Measurements from ENCODE around the gene PRR12.

PRR12 gene

GRCh38 chr19:49590071-49590970 is 661 bp upstream of the PRR12 start:
- ATAC-seq (replicated peaks) (peak; percentile 77), DNase-seq (peak; percentile 91 to 94 (median 94))
- Mint-ChIP-seq H3K4me3 (peak overlapping the region; percentile 79 to 89), H3K4me1 (ENCODE audit: low read depth in 2 of 2) (peaks cover 34 to 36% of the 10 kb centered on the region in 2 donors), H3K36me3 (ENCODE audit: insufficient read depth) (peaks cover 33% of the 10 kb centered on the region), H3K27ac (peak overlapping the region; percentile 2 to 87), H3K27me3 (no peaks in the 10 kb centered on the region), H3K9me3 (no peaks in the 10 kb centered on the region)

- Mint-ChIP-seq H3K4me1 (ENCODE audit: low read depth in 2 of 2) (peaks cover 34 to 36% of the 10 kb centered on the region in 2 donors), H3K4me3 (peak overlapping the region; percentile 79 to 89), H3K27ac (peak overlapping the region in 1 of 2 donors; percentile 78), H3K36me3 (ENCODE audit: insufficient read depth) (peaks cover 37% of the 10 kb centered on the region), H3K9me3 (no peaks in the 10 kb centered on the region), H3K27me3 (no peaks in the 10 kb centered on the region)
- ATAC-seq (replicated peaks) (no peak), DNase-seq (peak in 1 of 3 experiments; percentile 19)
Observed at GRCh38 chr19:49591731-49592485, 926 bp downstream of the PRR12 start.

- H3K27me3 Mint-ChIP-seq = no peaks in the 10 kb centered on the region
- no peak for ATAC-seq (replicated peaks)
Observed at GRCh38 chr19:49592486-49593232, 1.7 kb downstream of the PRR12 start.

GRCh38 chr19:49593233-49594113 is 2.5 kb downstream of the PRR12 start:
- peak; percentile 84 to 85 (median 84) for DNase-seq
- Mint-ChIP-seq H3K36me3 (ENCODE audit: insufficient read depth) (peaks cover 44% of the 10 kb centered on the region), H3K9me3 (no peaks in the 10 kb centered on the region), H3K27ac (peak overlapping the region; percentile 78 to 92), H3K4me1 (ENCODE audit: low read depth in 2 of 2) (peaks cover 34 to 36% of the 10 kb centered on the region in 2 donors), H3K4me3 (peak overlapping the region; percentile 79 to 89), H3K27me3 (no peaks in the 10 kb centered on the region)
- peak; percentile 44 for ATAC-seq (replicated peaks)

More at GRCh38 chr19:49592486-49593232, 1.7 kb downstream of the PRR12 start:
- H3K4me3 Mint-ChIP-seq = peak overlapping the region; percentile 79 to 89
- peaks cover 41% of the 10 kb centered on the region for H3K36me3 Mint-ChIP-seq (ENCODE audit: insufficient read depth)
- H3K27ac Mint-ChIP-seq = peak overlapping the region; percentile 45 to 78
- no peaks in the 10 kb centered on the region for H3K9me3 Mint-ChIP-seq
- H3K4me1 Mint-ChIP-seq (ENCODE audit: low read depth in 2 of 2) = peaks cover 34 to 36% of the 10 kb centered on the region in 2 donors
- peak in 1 of 3 experiments; percentile 16 for DNase-seq

- Mint-ChIP-seq H3K4me1 (ENCODE audit: low read depth in 2 of 2) (peaks cover 32 to 33% of the 10 kb centered on the region in 2 donors), H3K9me3 (no peaks in the 10 kb centered on the region), H3K27ac (peak overlapping the region; percentile 78 to 92), H3K27me3 (no peaks in the 10 kb centered on the region), H3K36me3 (ENCODE audit: insufficient read depth) (peaks cover 44% of the 10 kb centered on the region), H3K4me3 (peak overlapping the region; percentile 79 to 89)
- ATAC-seq (replicated peaks) = no peak
- no peak for DNase-seq
Observed at GRCh38 chr19:49594157-49594992, 3.4 kb downstream of the PRR12 start.

- H3K4me1 Mint-ChIP-seq (ENCODE audit: low read depth in 2 of 2) = peaks cover 31 to 36% of the 10 kb centered on the region in 2 donors
- H3K27me3 Mint-ChIP-seq = no peaks in the 10 kb centered on the region
- DNase-seq (no peak), ATAC-seq (replicated peaks) (no peak)
- H3K4me3 Mint-ChIP-seq = no peak overlapping the region
- peaks cover 41% of the 10 kb centered on the region for H3K36me3 Mint-ChIP-seq (ENCODE audit: insufficient read depth)
- no peaks in the 10 kb centered on the region for H3K9me3 Mint-ChIP-seq
- H3K27ac Mint-ChIP-seq = no peak overlapping the region
Observed at GRCh38 chr19:49594993-49595818, 4.2 kb downstream of the PRR12 start.

- Mint-ChIP-seq H3K27me3 (no peaks in the 10 kb centered on the region), H3K36me3 (ENCODE audit: insufficient read depth) (peaks cover 34% of the 10 kb centered on the region), H3K4me3 (no peak overlapping the region), H3K4me1 (ENCODE audit: low read depth in 2 of 2) (peaks cover 29 to 37% of the 10 kb centered on the region in 2 donors), H3K9me3 (no peaks in the 10 kb centered on the region), H3K27ac (no peak overlapping the region)
- ATAC-seq (replicated peaks) = no peak
- no peak for DNase-seq
Observed at GRCh38 chr19:49595819-49596404, 4.9 kb downstream of the PRR12 start.

GRCh38 chr19:49596407-49596806 is 5.4 kb downstream of the PRR12 start:
- Mint-ChIP-seq H3K4me3 (no peak overlapping the region), H3K27me3 (no peaks in the 10 kb centered on the region), H3K9me3 (no peaks in the 10 kb centered on the region), H3K36me3 (ENCODE audit: insufficient read depth) (peaks cover 38% of the 10 kb centered on the region), H3K4me1 (ENCODE audit: low read depth in 2 of 2) (peaks cover 32 to 40% of the 10 kb centered on the region in 2 donors), H3K27ac (no peak overlapping the region)
- ATAC-seq (replicated peaks) (no peak), DNase-seq (no peak)

- H3K4me1 Mint-ChIP-seq (ENCODE audit: low read depth in 2 of 2) = peaks cover 31 to 39% of the 10 kb centered on the region in 2 donors
- H3K9me3 Mint-ChIP-seq = no peaks in the 10 kb centered on the region
- no peak overlapping the region for H3K4me3 Mint-ChIP-seq
- DNase-seq = no peak
- H3K27ac Mint-ChIP-seq = peak overlapping the region in 1 of 2 donors; percentile 57
- ATAC-seq (replicated peaks) = no peak
- peaks cover 38% of the 10 kb centered on the region for H3K36me3 Mint-ChIP-seq (ENCODE audit: insufficient read depth)
- no peaks in the 10 kb centered on the region for H3K27me3 Mint-ChIP-seq
Observed at GRCh38 chr19:49596954-49597702, 6.1 kb downstream of the PRR12 start.

- ATAC-seq (replicated peaks) (no peak), DNase-seq (no peak)
- Mint-ChIP-seq H3K27ac (peak overlapping the region in 1 of 2 donors; percentile 57), H3K36me3 (ENCODE audit: insufficient read depth) (peaks cover 38% of the 10 kb centered on the region), H3K27me3 (no peaks in the 10 kb centered on the region), H3K4me1 (ENCODE audit: low read depth in 2 of 2) (peaks cover 26 to 34% of the 10 kb centered on the region in 2 donors), H3K9me3 (no peaks in the 10 kb centered on the region), H3K4me3 (no peak overlapping the region)
Observed at GRCh38 chr19:49597703-49597974, 6.7 kb downstream of the PRR12 start.
